Endothelial cell (in vitro differentiated cells): ENCODE results near the gene HYOU1. TPM values are rescaled to one million over a fixed set of nuclear protein-coding genes. Genes with fewer than 3 reads are reported as not detected.
"Not testable (repeated sequence)": the region's sequence is repeated elsewhere in the genome, so short reads cannot be mapped to it uniquely, and the experiment has no call there.

Source experiments
- DNase-seq: peaks from one replicate; pipeline ENCODE4 v3.0.0; 2021; ENCODE audit warnings: low spot score
- H3K27ac Mint-ChIP-seq: one replicate; pipeline ENCODE4 v1.8.0; 2021; ENCODE audit warnings: mixed read lengths, inconsistent platforms; ENCODE audit not compliant: unreplicated experiment
- H3K27me3 Mint-ChIP-seq: one replicate; pipeline ENCODE4 v1.8.0; 2021; ENCODE audit warnings: mild to moderate bottlenecking, moderate library complexity, mixed read lengths, inconsistent platforms; ENCODE audit not compliant: unreplicated experiment
- H3K36me3 Mint-ChIP-seq: one replicate; pipeline ENCODE4 v1.8.0; 2021; ENCODE audit warnings: mild to moderate bottlenecking, low read depth, mixed read lengths, inconsistent platforms; ENCODE audit not compliant: unreplicated experiment
- H3K4me1 Mint-ChIP-seq: one replicate; pipeline ENCODE4 v1.8.0; 2021; ENCODE audit warnings: mild to moderate bottlenecking, mixed read lengths, inconsistent platforms; ENCODE audit not compliant: unreplicated experiment
- H3K4me3 Mint-ChIP-seq: one replicate; pipeline ENCODE4 v1.8.0; 2021; ENCODE audit warnings: mild to moderate bottlenecking, mixed read lengths, inconsistent platforms; ENCODE audit not compliant: unreplicated experiment
- H3K9me3 Mint-ChIP-seq: one replicate; pipeline ENCODE4 v1.8.0; 2021; ENCODE audit warnings: mixed read lengths, inconsistent platforms; ENCODE audit not compliant: unreplicated experiment
- CTCF ChIP-seq: fragments of 200-600 bp; sonication (generic); IDR thresholded peaks from one replicate; pipeline ENCODE4 v1.5.0; 2021; ENCODE audit warnings: antibody characterized with exemption; ENCODE audit not compliant: unreplicated experiment
- total RNA-seq: library from RNA; stranded (reverse); fragmentation: NEBNext Ultra II Directional; extraction: Animal tissue kit (Norgen Biotek cat#: 25700); gene quantifications from one replicate; pipeline ENCODE4 v1.2.1, GENCODE V29; 2021; ENCODE audit not compliant: unreplicated experiment

The HYOU1 gene
- total RNA-seq, 1 donor from 2014 or later = 243 TPM

- Mint-ChIP-seq H3K36me3 (peaks cover 32% of the 10 kb centered on the region), H3K27me3 (peaks cover 4% of the 10 kb centered on the region), H3K27ac (no peak overlapping the region), H3K9me3 (no peaks in the 10 kb centered on the region), H3K4me3 (peak overlapping the region; percentile 100), H3K4me1 (peaks cover 31% of the 10 kb centered on the region)
- TF ChIP-seq CTCF = no peak
- DNase-seq = no peak
Observed at GRCh38 chr11:119019996-119020395, 37.0 kb downstream of the HYOU1 start.

- H3K36me3 Mint-ChIP-seq = peaks cover 25% of the 10 kb centered on the region
- no peak for TF ChIP-seq CTCF
Observed at GRCh38 chr11:119018074-119018938, 38.7 kb downstream of the HYOU1 start, which contains the start of the genes RPS25 and TRAPPC4. RPS25 (minus strand) TSS chr11:119018343; CDS start chr11:119018284, 59 bp downstream. TRAPPC4 (plus strand) TSS chr11:119018766; CDS start chr11:119018796, 30 bp downstream.

GRCh38 chr11:119017377-119017776 is 39.6 kb downstream of the HYOU1 start:
- peaks cover 14% of the 10 kb centered on the region for H3K4me1 Mint-ChIP-seq
- not testable (repeated sequence) for H3K27me3 Mint-ChIP-seq, H3K9me3 Mint-ChIP-seq, DNase-seq
- H3K36me3 Mint-ChIP-seq = peaks cover 30% of the 10 kb centered on the region
- H3K27ac Mint-ChIP-seq = peak overlapping the region; percentile 86
- peak overlapping the region; percentile 100 for H3K4me3 Mint-ChIP-seq

More at GRCh38 chr11:119018074-119018938, 38.7 kb downstream of the HYOU1 start, which contains the start of the genes RPS25 and TRAPPC4:
- Mint-ChIP-seq H3K27me3 (peaks cover 4% of the 10 kb centered on the region), H3K27ac (peak within 1 kb of the TSS; percentile 86), H3K9me3 (no peaks in the 10 kb centered on the region), H3K4me1 (peaks cover 14% of the 10 kb centered on the region), H3K4me3 (peak within 1 kb of the TSS; percentile 100)
- peak; percentile 88 for DNase-seq

GRCh38 chr11:119016216-119017009 is 40.6 kb downstream of the HYOU1 start:
- Mint-ChIP-seq H3K27me3 (peaks cover 4% of the 10 kb centered on the region), H3K4me1 (peaks cover 14% of the 10 kb centered on the region), H3K27ac (no peak overlapping the region), H3K9me3 (no peaks in the 10 kb centered on the region), H3K4me3 (no peak overlapping the region), H3K36me3 (peaks cover 33% of the 10 kb centered on the region)
- TF ChIP-seq CTCF = no peak
- DNase-seq = no peak

- H3K4me1 Mint-ChIP-seq = peaks cover 14% of the 10 kb centered on the region
- H3K9me3 Mint-ChIP-seq = no peaks in the 10 kb centered on the region
- peak overlapping the region; percentile 39 for H3K4me3 Mint-ChIP-seq
- peaks cover 4% of the 10 kb centered on the region for H3K27me3 Mint-ChIP-seq
- no peak for DNase-seq
- H3K27ac Mint-ChIP-seq = no peak overlapping the region
- H3K36me3 Mint-ChIP-seq = peaks cover 40% of the 10 kb centered on the region
- no peak for TF ChIP-seq CTCF
Observed at GRCh38 chr11:119015054-119015611, 41.9 kb downstream of the HYOU1 start.
